HEK293 (cell line): Measurements from ENCODE around the gene PCDHGC5.

Source experiments
- BCL11A ChIP-seq: fragments of 450-650 bp; formaldehyde crosslinking; IDR thresholded peaks from 2 replicates; pipeline ENCODE4 v1.5.1; 2016; ENCODE audit warnings: low read depth, missing biosample characterization, missing genetic modification characterization
- CTCF ChIP-seq: fragments of 450-650 bp; formaldehyde crosslinking; IDR thresholded peaks from 2 replicates; pipeline ENCODE4 v1.5.1; 2016; ENCODE audit warnings: missing biosample characterization, missing genetic modification characterization
- KLF1 ChIP-seq: fragments of 450-650 bp; formaldehyde crosslinking; IDR thresholded peaks from 2 replicates; pipeline ENCODE4 v1.5.1; 2016; ENCODE audit warnings: missing biosample characterization, missing genetic modification characterization
- REST ChIP-seq: fragments of 450-650 bp; formaldehyde crosslinking; IDR thresholded peaks from 2 replicates; pipeline ENCODE4 v1.5.1; 2016; ENCODE audit warnings: missing biosample characterization, missing genetic modification characterization
- YY1 ChIP-seq: fragments of 450-650 bp; formaldehyde crosslinking; IDR thresholded peaks from 2 replicates; pipeline ENCODE4 v1.5.1; 2018; ENCODE audit warnings: missing biosample characterization, missing genetic modification characterization
- ZBTB48 ChIP-seq: fragments of 450-650 bp; formaldehyde crosslinking; IDR thresholded peaks from 2 replicates; pipeline ENCODE4 v1.5.1; 2016; ENCODE audit warnings: missing biosample characterization, missing genetic modification characterization
- ZFP37 ChIP-seq: fragments of 450-650 bp; formaldehyde crosslinking; IDR thresholded peaks from 2 replicates; pipeline ENCODE4 v1.5.1; 2016; ENCODE audit warnings: missing biosample characterization, missing genetic modification characterization
- ZNF324 ChIP-seq: fragments of 450-650 bp; formaldehyde crosslinking; IDR thresholded peaks from 2 replicates; pipeline ENCODE4 v1.5.1; 2016; ENCODE audit warnings: missing biosample characterization, missing genetic modification characterization
- ZNF398 ChIP-seq: fragments of 450-650 bp; formaldehyde crosslinking; IDR thresholded peaks from 2 replicates; pipeline ENCODE4 v1.5.1; 2017; ENCODE audit warnings: missing biosample characterization, missing genetic modification characterization
- ZNF549 ChIP-seq: fragments of 450-650 bp; IDR thresholded peaks from 2 replicates; pipeline ENCODE4 v1.5.1; 2018; ENCODE audit warnings: missing biosample characterization, missing genetic modification characterization, mild to moderate bottlenecking, inconsistent platforms, moderate library complexity
- ZNF629 ChIP-seq: fragments of 450-650 bp; formaldehyde crosslinking; IDR thresholded peaks from 2 replicates; pipeline ENCODE4 v1.5.1; 2017; ENCODE audit warnings: missing biosample characterization, missing genetic modification characterization
- ZXDB ChIP-seq: fragments of 450-650 bp; formaldehyde crosslinking; IDR thresholded peaks from 2 replicates; pipeline ENCODE4 v1.5.1; 2016; ENCODE audit warnings: missing biosample characterization, missing genetic modification characterization

- no peak for TF ChIP-seq CTCF (tag by site-specific recombination)
- no peak for TF ChIP-seq ZFP37 (tag by site-specific recombination)
- no peak for TF ChIP-seq ZNF629 (tag by site-specific recombination)
- no peak for TF ChIP-seq BCL11A (tag by site-specific recombination)
- TF ChIP-seq ZXDB (tag by site-specific recombination): no peak
- TF ChIP-seq ZBTB48 (tag by site-specific recombination): no peak
- no peak for TF ChIP-seq ZNF549 (tag by site-specific recombination)
- no peak for TF ChIP-seq ZNF324 (tag by site-specific recombination)
- no peak for TF ChIP-seq YY1
- TF ChIP-seq ZNF398 (tag by site-specific recombination): no peak
- no peak for TF ChIP-seq REST (tag by site-specific recombination)
- TF ChIP-seq KLF1 (tag by site-specific recombination): no peak
These were observed 19.5 kb downstream of the PCDHGC5 start for GRCh38 chr5:141508440-141508797.
